HL-60 (cell line): ENCODE measurements around the gene RCAN1.

Experiments used
- DNase-seq, 2 experiments: peaks; one replicate each; pipeline ENCODE4 v3.0.0-alpha.2; 2010 to 2020; ENCODE audit warnings: low read depth in 1 of 2, low spot score in 1 of 2
- H3K27ac ChIP-seq: fragments of 250-450 bp; sonication (Bioruptor Pico); replicated peaks from 2 replicates; pipeline ENCODE4 v1.5.1; 2020; ENCODE audit warnings: mild to moderate bottlenecking, moderate library complexity
- H3K27me3 ChIP-seq: fragments of 250-450 bp; sonication (Bioruptor Pico); 2 replicates; pipeline ENCODE4 v1.5.1; 2021; ENCODE audit warnings: mild to moderate bottlenecking, moderate library complexity; ENCODE audit not compliant: insufficient read depth, poor library complexity, severe bottlenecking
- H3K4me3 ChIP-seq: replicated peaks from 2 replicates; pipeline ENCODE4 v1.5.1; 2011; ENCODE audit warnings: mild to moderate bottlenecking, control low read depth, low read length; ENCODE audit not compliant: insufficient read depth
- CTCF ChIP-seq: IDR thresholded peaks from one replicate; pipeline ENCODE4 v1.5.1; 2011; ENCODE audit warnings: low read length, control low read depth, inconsistent platforms; ENCODE audit not compliant: insufficient read depth
- GABPA ChIP-seq: IDR thresholded peaks from 2 replicates; pipeline ENCODE4 v1.6.1; 2012; ENCODE audit warnings: low read depth
- POLR2AphosphoS5 ChIP-seq: IDR thresholded peaks from 2 replicates; pipeline ENCODE4 v1.6.1; 2012; ENCODE audit warnings: low read depth
- REST ChIP-seq: IDR thresholded peaks from 2 replicates; pipeline ENCODE4 v1.6.1; 2012; ENCODE audit warnings: low read depth; ENCODE audit not compliant: insufficient replicate concordance
- SPI1 ChIP-seq: IDR thresholded peaks from 2 replicates; pipeline ENCODE4 v1.6.1; 2012; ENCODE audit warnings: low read depth, mild to moderate bottlenecking, borderline replicate concordance

RCAN1 gene

GRCh38 chr21:34524646-34525601 lies 90.0 kb downstream of the RCAN1 start:
- Histone ChIP-seq H3K27me3 (no peaks in the 10 kb centered on the region), H3K27ac (no peak overlapping the region), H3K4me3 (no peak overlapping the region)
- DNase-seq: no peak
- TF ChIP-seq SPI1 (no peak), POLR2AphosphoS5 (no peak), REST (no peak), GABPA (no peak), CTCF (no peak)

GRCh38 chr21:34523019-34523555 lies 91.8 kb downstream of the RCAN1 start:
- no peak for DNase-seq
- TF ChIP-seq GABPA (no peak), REST (no peak), SPI1 (no peak), POLR2AphosphoS5 (no peak), CTCF (no peak)
- no peaks in the 10 kb centered on the region for H3K27me3 ChIP-seq
- H3K4me3 ChIP-seq: no peak overlapping the region
- no peak overlapping the region for H3K27ac ChIP-seq

- DNase-seq: no peak
- Histone ChIP-seq H3K27me3 (no peaks in the 10 kb centered on the region), H3K4me3 (no peak overlapping the region), H3K27ac (no peak overlapping the region)
- TF ChIP-seq POLR2AphosphoS5 (no peak), GABPA (no peak), REST (no peak)
Observed at GRCh38 chr21:34522284-34522683, 92.6 kb downstream of the RCAN1 start.
